H1 (cell line): ENCODE data around the gene GLS2. TPM values are rescaled to one million over a fixed set of nuclear protein-coding genes. Genes with fewer than 3 reads are reported as not detected.
A peak's percentile ranks its signal among the peaks of the same experiment; 100 is the strongest.

Experiments
- ASH2L ChIP-seq: fragments of 200-600, 300-600 bp; sonication (generic); IDR thresholded peaks from one replicate; pipeline ENCODE4 v1.7.1; 2017; ENCODE audit warnings: low read length
- BCL11A ChIP-seq, 2 experiments: IDR thresholded peaks; one replicate each; pipeline ENCODE4 v1.6.1; 2011; ENCODE audit warnings: low read depth in 2 of 2, low read length in 2 of 2, mild to moderate bottlenecking in 2 of 2
- BRCA1 ChIP-seq: IDR thresholded peaks from 2 replicates; pipeline ENCODE4 v1.6.1; 2012; ENCODE audit warnings: low read depth, low read length, improper control_type of control experiment
- CBX5 ChIP-seq: fragments of 300-800, 300-1000 bp; sonication (generic); IDR thresholded peaks from 2 replicates; pipeline ENCODE4 v1.7.1; 2016; ENCODE audit warnings: antibody characterized with exemption, low read length, low read depth
- CHD1 ChIP-seq: IDR thresholded peaks from 2 replicates; pipeline ENCODE4 v1.6.1; 2012; ENCODE audit warnings: low read depth, low read length, improper control_type of control experiment
- CREB1 ChIP-seq: IDR thresholded peaks from 2 replicates; pipeline ENCODE4 v1.6.1; 2012; ENCODE audit warnings: inconsistent platforms
- CTCF ChIP-seq, 3 experiments: IDR thresholded peaks; 1 replicate in 2 of 3; 2 replicates in 1 of 3; pipeline versions ENCODE4 v1.5.1 to v1.6.1; 2011; ENCODE audit warnings: low read length in 3 of 3, mild to moderate bottlenecking in 3 of 3, inconsistent platforms in 2 of 3, low read depth in 1 of 3, moderate library complexity in 1 of 3; ENCODE audit not compliant: insufficient read depth in 1 of 3; ENCODE audit errors: control extremely low read depth in 1 of 3
- KDM1A ChIP-seq: fragments of 200-600, 300-600 bp; sonication (generic); IDR thresholded peaks from 2 replicates; pipeline ENCODE4 v1.7.1; 2016; ENCODE audit warnings: mild to moderate bottlenecking, low read length, borderline replicate concordance
- KDM4A ChIP-seq: IDR thresholded peaks from one replicate; pipeline ENCODE4 v1.7.1; 2012; ENCODE audit warnings: low read depth, mild to moderate bottlenecking, moderate library complexity, low read length, inconsistent platforms; ENCODE audit not compliant: severe bottlenecking
- NANOG ChIP-seq: IDR thresholded peaks from 2 replicates; pipeline ENCODE4 v1.6.1; 2011; ENCODE audit warnings: low read length, low read depth, mild to moderate bottlenecking, inconsistent platforms; ENCODE audit not compliant: insufficient read depth, poor library complexity, severe bottlenecking
- NRF1 ChIP-seq: IDR thresholded peaks from 2 replicates; pipeline ENCODE4 v1.6.1; 2011; ENCODE audit warnings: mild to moderate bottlenecking, low read depth, low read length, improper control_type of control experiment
- POLR2A ChIP-seq, 2 experiments: IDR thresholded peaks; 1 replicate in 1 of 2; 2 replicates in 1 of 2; pipeline ENCODE4 v1.6.1; 2011; ENCODE audit warnings: low read depth in 2 of 2, low read length in 2 of 2, mild to moderate bottlenecking in 2 of 2; ENCODE audit errors: control extremely low read depth in 1 of 2
- RXRA ChIP-seq: IDR thresholded peaks from 2 replicates; pipeline ENCODE4 v1.6.1; 2011; ENCODE audit warnings: low read depth, mild to moderate bottlenecking, low read length, moderate library complexity; ENCODE audit not compliant: insufficient read depth
- SIRT6 ChIP-seq: IDR thresholded peaks from one replicate; pipeline ENCODE4 v1.7.1; 2012; ENCODE audit warnings: low read length, inconsistent platforms
- SP1 ChIP-seq: IDR thresholded peaks from 2 replicates; pipeline ENCODE4 v1.6.1; 2011; ENCODE audit warnings: low read depth, low read length
- SRF ChIP-seq: IDR thresholded peaks from 2 replicates; pipeline ENCODE4 v1.6.1; 2011; ENCODE audit warnings: mild to moderate bottlenecking, low read depth, low read length, moderate library complexity
- TBP ChIP-seq: IDR thresholded peaks from 2 replicates; pipeline ENCODE4 v1.6.1; 2011; ENCODE audit warnings: low read depth, low read length, improper control_type of control experiment
- TCF12 ChIP-seq: IDR thresholded peaks from 2 replicates; pipeline ENCODE4 v1.6.1; 2011; ENCODE audit warnings: low read depth, mild to moderate bottlenecking, low read length
- polyA plus RNA-seq, 7 experiments: library from polyadenylated mRNA; depleted of rRNA in 3 of 7; stranded (reverse) in 5 of 7; unstranded in 2 of 7; fragments of >200 nt in 5 of 7; fragments of 200-250 nt in 2 of 7; gene quantifications; 1 replicate in 5 of 7; 2 replicates in 1 of 7; 4 replicates in 1 of 7; pipeline versions ENCODE4 v1.2.1 to v1.2.3, GENCODE V29; 2011 to 2013; ENCODE audit warnings: missing spikeins in 2 of 7, mixed read lengths in 2 of 7
- total RNA-seq: library from RNA; stranded (reverse); fragmentation: NEBNext Ultra II Directional; extraction: Animal tissue kit (Norgen Biotek cat#: 25700); gene quantifications from 2 replicates; pipeline ENCODE4 v1.2.1, GENCODE V29; 2021

The GLS2 gene
- total and polyA plus RNA-seq, 2 of the 8 experiments (the other 6 are each of a cell fraction or from before 2014, with no cell fraction given): 14.5 to 20.1 TPM

- no peak for TF ChIP-seq RXRA
- peak; percentile 76 for TF ChIP-seq SRF
- TF ChIP-seq BRCA1: peak; percentile 61; the same call in 1 of the 2 replicates
- TF ChIP-seq SP1: peak; percentile 36; the same call in 1 of the 2 replicates
- TF ChIP-seq BCL11A (IDR thresholded peaks at IDR 0.05; ENCODE audit: low read depth in 2 of 2, low read length in 2 of 2): no peak
- peak; percentile 98 for TF ChIP-seq POLR2A (IDR thresholded peaks at IDR 0.05; ENCODE audit: control extremely low read depth in 1 of 2, low read depth in 2 of 2, low read length in 2 of 2)
- peak; percentile 78 for TF ChIP-seq TBP
- TF ChIP-seq NANOG: no peak
- 0 out of 2 replicates have a peak, but pooled peaks have one; percentile 65 for TF ChIP-seq TCF12
- no peak; the same call in 1 of the 2 replicates for TF ChIP-seq NRF1
- no peak for TF ChIP-seq CHD1
- peak; percentile 98 for TF ChIP-seq CREB1
- no peak for TF ChIP-seq CBX5
- TF ChIP-seq KDM4A: peak; percentile 94
- TF ChIP-seq CTCF (IDR thresholded peaks at IDR 0.05; ENCODE audit: control extremely low read depth in 1 of 3, insufficient read depth in 1 of 3, low read depth in 1 of 3, low read length in 3 of 3): peak; percentile 19 to 34 (median 21); a peak in 3 of 4 replicates
- TF ChIP-seq SIRT6: no peak
- TF ChIP-seq KDM1A: no peak
- peak; percentile 76 for TF ChIP-seq ASH2L
These were observed 19.6 kb downstream of the GLS2 start, which contains the start of gene SPRYD4 (continued) for GRCh38 chr12:56468216-56469006.
